Breast epithelium (tissue), 3 donors: Measurements from ENCODE around the gene TEX51.

Experiments
- POLR2A ChIP-seq: fragments of 450-650 bp; IDR thresholded peaks from one replicate; pipeline ENCODE4 v1.6.1; 2016; ENCODE audit warnings: antibody characterized with exemption, mild to moderate bottlenecking, moderate library complexity
- POLR2AphosphoS5 ChIP-seq, 3 donors: sonication (generic); formaldehyde crosslinking; IDR thresholded peaks; one replicate each; pipeline ENCODE4 v1.6.1; 2017; ENCODE audit warnings: antibody characterized with exemption in 3 of 3
- TF ChIP-seq, protein P1 (sequence below), 3 donors: fragments of 450-650 bp; IDR thresholded peaks; one replicate each; pipeline ENCODE4 v1.5.1; 2016 to 2017; ENCODE audit warnings: antibody characterized with exemption in 3 of 3, mild to moderate bottlenecking in 3 of 3, moderate library complexity in 3 of 3

DNA sequence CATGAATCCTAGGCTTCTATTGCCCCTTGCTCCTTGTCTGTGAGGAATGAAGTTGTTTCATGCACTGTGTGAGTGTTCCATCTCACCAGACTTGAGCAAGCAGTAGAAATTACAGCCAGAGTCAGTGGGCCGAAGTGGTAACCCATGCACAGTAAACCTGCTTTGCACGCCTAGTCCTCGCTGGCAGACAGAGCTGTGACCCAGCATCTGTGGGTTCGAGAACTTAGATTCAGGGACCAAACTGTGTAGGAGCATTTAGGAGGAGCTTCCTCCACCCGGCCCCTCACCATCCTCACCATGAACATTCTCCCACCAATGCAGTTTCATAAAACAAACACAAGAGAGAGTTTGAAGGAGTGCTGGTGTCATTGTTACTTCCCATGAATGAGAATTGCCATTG is 21.6 kb upstream of the TEX51 start:
- TF ChIP-seq, protein P1, sequence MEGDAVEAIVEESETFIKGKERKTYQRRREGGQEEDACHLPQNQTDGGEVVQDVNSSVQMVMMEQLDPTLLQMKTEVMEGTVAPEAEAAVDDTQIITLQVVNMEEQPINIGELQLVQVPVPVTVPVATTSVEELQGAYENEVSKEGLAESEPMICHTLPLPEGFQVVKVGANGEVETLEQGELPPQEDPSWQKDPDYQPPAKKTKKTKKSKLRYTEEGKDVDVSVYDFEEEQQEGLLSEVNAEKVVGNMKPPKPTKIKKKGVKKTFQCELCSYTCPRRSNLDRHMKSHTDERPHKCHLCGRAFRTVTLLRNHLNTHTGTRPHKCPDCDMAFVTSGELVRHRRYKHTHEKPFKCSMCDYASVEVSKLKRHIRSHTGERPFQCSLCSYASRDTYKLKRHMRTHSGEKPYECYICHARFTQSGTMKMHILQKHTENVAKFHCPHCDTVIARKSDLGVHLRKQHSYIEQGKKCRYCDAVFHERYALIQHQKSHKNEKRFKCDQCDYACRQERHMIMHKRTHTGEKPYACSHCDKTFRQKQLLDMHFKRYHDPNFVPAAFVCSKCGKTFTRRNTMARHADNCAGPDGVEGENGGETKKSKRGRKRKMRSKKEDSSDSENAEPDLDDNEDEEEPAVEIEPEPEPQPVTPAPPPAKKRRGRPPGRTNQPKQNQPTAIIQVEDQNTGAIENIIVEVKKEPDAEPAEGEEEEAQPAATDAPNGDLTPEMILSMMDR (IDR thresholded peaks at IDR 0.05) = no peak
- no peak for TF ChIP-seq POLR2AphosphoS5 (IDR thresholded peaks at IDR 0.05)
- TF ChIP-seq POLR2A = no peak
